HepG2 (cell line): ENCODE measurements around the gene VAPB. TPM values are rescaled to one million over a fixed set of nuclear protein-coding genes. Genes with fewer than 3 reads are reported as not detected.
A peak's percentile ranks its signal among the peaks of the same experiment; 100 is the strongest.

Source experiments
- ATAC-seq: fragments of 200-7000 bp; cut with Tn5 transposase; 3 replicates; pipeline ENCODE4 v1.9.1; 2020; ENCODE audit warnings: mild to moderate bottlenecking, moderate library complexity
- BruUV-seq: library from RNA; stranded (reverse); fragments of 400-500 nt; replicated peaks from 2 replicates; lab custom pipeline; 2021; lab: Mats Ljungman, UMichigan
- CTCF ChIA-PET: fragments of 300-600 bp; formaldehyde crosslinking; extraction: SDS; loops from one replicate; lab custom pipeline; 2021; ENCODE audit warnings: low total read pairs, inconsistent platforms, low intra/inter-chr PET ratio; lab: Yijun Ruan, JAX
- POLR2A ChIA-PET: fragments of 350-600 bp; sonication (Branson Sonifier 250); formaldehyde crosslinking; loops from one replicate; lab custom pipeline; 2020; ENCODE audit warnings: antibody characterized with exemption, inconsistent platforms; lab: Yijun Ruan, JAX
- DNase-seq: peaks from one replicate; pipeline ENCODE4 v3.0.0-alpha.2; 2015; ENCODE audit warnings: low spot score
- FAIRE-seq: peaks from 3 replicates; lab custom pipeline; 2011; peaks lifted over from hg19 to GRCh38; lab: Jason Lieb, UNC
- H2AFZ ChIP-seq: one replicate; pipeline ENCODE4 v1.6.1; 2011; ENCODE audit warnings: low read length, inconsistent platforms
- H3K27ac ChIP-seq: fragments of 300-600 bp; 3 replicates; pipeline ENCODE4 v1.8.0; 2011; ENCODE audit warnings: mixed run types, mild to moderate bottlenecking, mixed read lengths, low read length, inconsistent platforms; ENCODE audit not compliant: insufficient read depth; ENCODE audit errors: extremely low read length
- H3K27me3 ChIP-seq, 2 experiments: fragments of 200-600 bp in 1 of 2; 2 replicates in 1 of 2; 3 replicates in 1 of 2; pipeline versions ENCODE4 v1.6.0 to v1.8.0; 2011; ENCODE audit warnings: low read length in 2 of 2, mild to moderate bottlenecking in 2 of 2, moderate library complexity in 2 of 2, inconsistent platforms in 1 of 2; ENCODE audit not compliant: insufficient read depth in 2 of 2, control insufficient read depth in 1 of 2
- H3K36me3 ChIP-seq, 2 experiments: fragments of 200-600 bp in 1 of 2; replicated peaks in 1 of 2; 2 replicates in 1 of 2; 3 replicates in 1 of 2; pipeline versions ENCODE4 v1.5.1 to v1.8.0; 2011; ENCODE audit warnings: low read length in 2 of 2, inconsistent platforms in 1 of 2; ENCODE audit not compliant: insufficient read depth in 2 of 2, control insufficient read depth in 1 of 2
- H3K4me1 ChIP-seq: 2 replicates; pipeline ENCODE4 v1.5.1; 2012; ENCODE audit warnings: low read length, inconsistent platforms; ENCODE audit not compliant: insufficient read depth
- H3K4me2 ChIP-seq: 2 replicates; pipeline ENCODE4 v1.6.0; 2011; ENCODE audit warnings: low read depth, low read length, inconsistent platforms
- H3K4me3 ChIP-seq, 3 experiments: fragments of 200-600 bp in 1 of 3; sonication (generic), shearing (Covaris generic) in 1 of 3; replicated peaks in 1 of 3; 2 replicates each; pipeline ENCODE4 v1.5.1; 2011 to 2016; ENCODE audit warnings: low read length in 3 of 3, inconsistent platforms in 2 of 3, low read depth in 2 of 3, mild to moderate bottlenecking in 2 of 3, control low read depth in 1 of 3, mixed read lengths in 1 of 3; ENCODE audit not compliant: insufficient read depth in 1 of 3
- H3K79me2 ChIP-seq: one replicate; pipeline ENCODE4 v1.6.1; 2011; ENCODE audit warnings: low read length, inconsistent platforms; ENCODE audit not compliant: insufficient read depth
- H3K9ac ChIP-seq: 2 replicates; pipeline ENCODE4 v1.6.0; 2011; ENCODE audit warnings: mild to moderate bottlenecking, low read depth, low read length, inconsistent platforms; ENCODE audit not compliant: insufficient read depth
- H3K9me3 ChIP-seq: 2 replicates; pipeline ENCODE4 v1.5.1; 2012; ENCODE audit warnings: mild to moderate bottlenecking, low read length
- H4K20me1 ChIP-seq: 2 replicates; pipeline ENCODE4 v1.6.0; 2011; ENCODE audit warnings: inconsistent platforms, mild to moderate bottlenecking, low read length, moderate library complexity; ENCODE audit not compliant: insufficient read depth
- CEBPB ChIP-seq: IDR thresholded peaks from 2 replicates; pipeline ENCODE4 v1.6.1; 2011; ENCODE audit warnings: low read depth, low read length, improper control_type of control experiment, borderline replicate concordance
- EED ChIP-seq: sonication (generic); formaldehyde crosslinking; IDR thresholded peaks from 2 replicates; pipeline ENCODE4 v1.5.0; 2020; ENCODE audit warnings: mild to moderate bottlenecking, missing genetic modification reagents
- HNRNPK ChIP-seq: fragments of 200-400 bp; formaldehyde crosslinking; IDR thresholded peaks from 2 replicates; pipeline ENCODE4 v1.6.1; 2018; ENCODE audit warnings: low read length, low read depth, moderate library complexity, mild to moderate bottlenecking; ENCODE audit not compliant: poor library complexity, severe bottlenecking
- MAFK ChIP-seq, 2 experiments: IDR thresholded peaks in 1 of 2; conservative IDR thresholded peaks in 1 of 2; 2 replicates each; pipeline ENCODE4 v1.6.1; 2011; ENCODE audit warnings: improper control_type of control experiment in 2 of 2, low read length in 2 of 2
- PCBP2 ChIP-seq: fragments of 200-400 bp; formaldehyde crosslinking; optimal IDR thresholded peaks from 2 replicates; pipeline ENCODE3; 2018; ENCODE audit warnings: low read length, low read depth; ENCODE audit not compliant: poor library complexity, severe bottlenecking
- SOX5 ChIP-seq: IDR thresholded peaks from 2 replicates; pipeline ENCODE4 v1.6.1; 2016; ENCODE audit warnings: borderline replicate concordance
- ZNF530 ChIP-seq: sonication (generic); formaldehyde crosslinking; IDR thresholded peaks from 2 replicates; pipeline ENCODE4 v1.5.0; 2020; ENCODE audit warnings: low read depth, mild to moderate bottlenecking, missing genetic modification reagents
- WGBS: methylation state at CpG from one replicate; pipeline ENCODE4 v1.1.6; 2017; ENCODE audit warnings: low lambda C conversion rate; 5-methylcytosine and 5-hydroxymethylcytosine counted together
- in situ Hi-C: cut with HindIII; loops from 2 replicates; pipeline ENCODE4 v1.10.0; 2017; ENCODE audit warnings: low pct_unique_long_range_greater_than_20kb; ENCODE audit not compliant: extremely low pct_ligation_motif_present
- intact Hi-C: fragments of 100-400 bp; cut with micrococcal nuclease; formaldehyde crosslinking; loops from one replicate; pipeline ENCODE4 v1.10.0; 2022; ENCODE audit not compliant: unreplicated experiment
- polyA plus RNA-seq, 8 experiments: library from polyadenylated mRNA; depleted of rRNA in 3 of 8; stranded (reverse) in 7 of 8; unstranded in 1 of 8; fragments of >200 nt; fragmentation: Illumina TruSeq in 4 of 8; extraction: Trizol in 4 of 8; gene quantifications; 2 replicates each; pipeline versions ENCODE4 v1.2.1 to v1.2.3, GENCODE V29; 2011 to 2016; ENCODE audit warnings: low read depth in 4 of 8, missing spikeins in 1 of 8, mixed read lengths in 1 of 8; ENCODE audit not compliant: insufficient read depth in 1 of 8
- total RNA-seq, 5 experiments: library from RNA; depleted of rRNA; stranded (reverse); fragments of >200 nt; fragmentation: Illumina TruSeq; extraction: Trizol; gene quantifications; 2 replicates each; pipeline ENCODE4 v1.2.3, GENCODE V29; 2016; ENCODE audit warnings: low read depth in 1 of 5
- TF ChIP-seq, protein P1 (sequence below): IDR thresholded peaks from 2 replicates; pipeline ENCODE4 v1.6.1; 2012; ENCODE audit warnings: low read depth, low read length, improper control_type of control experiment
- TF ChIP-seq, protein P2 (sequence below): sonication (generic); formaldehyde crosslinking; IDR thresholded peaks from 2 replicates; pipeline ENCODE4 v1.4.0; 2020; ENCODE audit warnings: mild to moderate bottlenecking, missing genetic modification reagents

Gene VAPB
- total and polyA plus RNA-seq, 2 of the 13 experiments (the other 11 are each of a cell fraction or from before 2014, with no cell fraction given) = 18.6 to 48.5 TPM

DNA sequence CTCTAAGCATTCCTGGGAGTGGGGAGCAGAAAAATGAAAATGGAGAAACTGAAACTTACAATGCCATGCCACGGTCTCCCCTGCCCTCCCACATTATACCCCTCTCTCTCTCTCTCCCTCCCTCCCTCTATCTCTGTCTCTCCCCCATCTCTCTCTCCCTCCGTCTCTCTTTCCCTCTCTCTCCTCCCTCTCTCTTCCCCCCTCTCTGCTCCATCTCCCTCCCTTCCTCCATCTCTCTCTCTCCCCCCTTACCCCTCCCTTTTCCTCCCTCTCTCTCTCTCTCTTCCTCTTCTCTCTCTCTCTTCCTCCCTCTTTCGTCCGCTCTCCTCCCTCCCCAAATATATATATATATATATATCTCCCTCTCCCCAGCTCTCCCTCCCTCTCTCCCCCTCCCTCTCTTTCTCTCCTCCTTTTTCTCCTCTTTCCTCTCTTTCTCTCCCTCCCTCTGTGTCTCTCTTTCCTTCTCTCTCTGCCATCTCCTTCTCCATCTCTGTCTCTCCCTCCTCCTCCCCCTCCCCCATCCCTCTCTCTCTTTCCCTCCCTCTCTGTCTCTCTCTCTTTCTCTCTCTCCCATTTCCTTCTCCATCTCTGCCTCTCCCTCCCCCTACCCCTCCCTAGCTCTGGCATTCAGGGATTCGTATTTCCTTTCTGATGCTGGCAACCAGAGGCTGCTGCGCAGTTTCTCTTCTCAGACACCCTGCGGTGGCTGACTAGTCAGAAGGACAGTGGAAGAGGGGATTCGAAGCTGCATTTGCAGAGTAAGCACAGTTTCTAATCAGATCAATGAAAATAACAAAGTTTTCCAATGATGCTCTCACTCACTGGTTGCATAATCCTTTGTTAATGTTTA lies 13.9 kb upstream of the VAPB start:
- in situ Hi-C loops = no loop called here
- H3K4me1 ChIP-seq = peaks cover 34% of the 10 kb centered on the region
- no peaks in the 10 kb centered on the region for H3K9me3 ChIP-seq
- intact Hi-C loops = no loop called here
- H3K9ac ChIP-seq = peak overlapping the region; percentile 35; the same call in 1 of the 2 replicates
- no peaks in the 10 kb centered on the region for H4K20me1 ChIP-seq
- no peaks in the 10 kb centered on the region for H3K36me3 ChIP-seq
- no peaks in the 10 kb centered on the region for H3K27me3 ChIP-seq
- no TSS peak for BruUV-seq
- no peaks in the 10 kb centered on the region for H3K79me2 ChIP-seq
- WGBS = 56% methylated on average over 8 of the region's 8 CpGs
- ChIA-PET CTCF (no interaction called here), POLR2A (interaction anchor here (1.4 to 1.5 kb wide), 2 partner anchors 14 kb away, joined by 5 to 9 read pairs; partner anchors contain the start of gene VAPB)
- FAIRE-seq (no peak), DNase-seq (no peak), ATAC-seq (peak; percentile 17)
- H3K4me2 ChIP-seq = peak overlapping the region; percentile 67
- peak overlapping the region; percentile 71 for H2AFZ ChIP-seq
- H3K4me3 ChIP-seq = peak overlapping the region; percentile 34 to 37 (median 37); a peak in 5 of 6 replicates
- TF ChIP-seq, protein P1, sequence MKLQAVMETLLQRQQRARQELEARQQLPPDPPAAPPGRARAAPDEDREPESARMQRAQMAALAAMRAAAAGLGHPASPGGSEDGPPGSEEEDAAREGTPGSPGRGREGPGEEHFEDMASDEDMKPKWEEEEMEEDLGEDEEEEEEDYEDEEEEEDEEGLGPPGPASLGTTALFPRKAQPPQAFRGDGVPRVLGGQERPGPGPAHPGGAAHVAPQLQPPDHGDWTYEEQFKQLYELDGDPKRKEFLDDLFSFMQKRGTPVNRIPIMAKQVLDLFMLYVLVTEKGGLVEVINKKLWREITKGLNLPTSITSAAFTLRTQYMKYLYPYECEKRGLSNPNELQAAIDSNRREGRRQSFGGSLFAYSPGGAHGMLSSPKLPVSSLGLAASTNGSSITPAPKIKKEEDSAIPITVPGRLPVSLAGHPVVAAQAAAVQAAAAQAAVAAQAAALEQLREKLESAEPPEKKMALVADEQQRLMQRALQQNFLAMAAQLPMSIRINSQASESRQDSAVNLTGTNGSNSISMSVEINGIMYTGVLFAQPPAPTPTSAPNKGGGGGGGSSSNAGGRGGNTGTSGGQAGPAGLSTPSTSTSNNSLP = 0 out of 2 replicates have a peak, but pooled peaks have one; percentile 44
- TF ChIP-seq SOX5 (peak; percentile 30; the same call in 1 of the 2 replicates), PCBP2 (peak; percentile 65), ZNF530 (CRISPR knock-in tag) (no peak), MAFK (conservative IDR thresholded peaks at IDR 0.05 in 1 of 2, IDR thresholded peaks at IDR 0.05 in 1 of 2; ENCODE audit: low read length in 2 of 2) (peak in 1 of 2 experiments; percentile 16; a peak in 1 of 4 replicates), HNRNPK (peak; percentile 60), EED (CRISPR knock-in tag) (0 out of 2 replicates have a peak, but pooled peaks have one; percentile 8), CEBPB (peak; percentile 83; the same call in 1 of the 2 replicates)
- TF ChIP-seq, protein P2, sequence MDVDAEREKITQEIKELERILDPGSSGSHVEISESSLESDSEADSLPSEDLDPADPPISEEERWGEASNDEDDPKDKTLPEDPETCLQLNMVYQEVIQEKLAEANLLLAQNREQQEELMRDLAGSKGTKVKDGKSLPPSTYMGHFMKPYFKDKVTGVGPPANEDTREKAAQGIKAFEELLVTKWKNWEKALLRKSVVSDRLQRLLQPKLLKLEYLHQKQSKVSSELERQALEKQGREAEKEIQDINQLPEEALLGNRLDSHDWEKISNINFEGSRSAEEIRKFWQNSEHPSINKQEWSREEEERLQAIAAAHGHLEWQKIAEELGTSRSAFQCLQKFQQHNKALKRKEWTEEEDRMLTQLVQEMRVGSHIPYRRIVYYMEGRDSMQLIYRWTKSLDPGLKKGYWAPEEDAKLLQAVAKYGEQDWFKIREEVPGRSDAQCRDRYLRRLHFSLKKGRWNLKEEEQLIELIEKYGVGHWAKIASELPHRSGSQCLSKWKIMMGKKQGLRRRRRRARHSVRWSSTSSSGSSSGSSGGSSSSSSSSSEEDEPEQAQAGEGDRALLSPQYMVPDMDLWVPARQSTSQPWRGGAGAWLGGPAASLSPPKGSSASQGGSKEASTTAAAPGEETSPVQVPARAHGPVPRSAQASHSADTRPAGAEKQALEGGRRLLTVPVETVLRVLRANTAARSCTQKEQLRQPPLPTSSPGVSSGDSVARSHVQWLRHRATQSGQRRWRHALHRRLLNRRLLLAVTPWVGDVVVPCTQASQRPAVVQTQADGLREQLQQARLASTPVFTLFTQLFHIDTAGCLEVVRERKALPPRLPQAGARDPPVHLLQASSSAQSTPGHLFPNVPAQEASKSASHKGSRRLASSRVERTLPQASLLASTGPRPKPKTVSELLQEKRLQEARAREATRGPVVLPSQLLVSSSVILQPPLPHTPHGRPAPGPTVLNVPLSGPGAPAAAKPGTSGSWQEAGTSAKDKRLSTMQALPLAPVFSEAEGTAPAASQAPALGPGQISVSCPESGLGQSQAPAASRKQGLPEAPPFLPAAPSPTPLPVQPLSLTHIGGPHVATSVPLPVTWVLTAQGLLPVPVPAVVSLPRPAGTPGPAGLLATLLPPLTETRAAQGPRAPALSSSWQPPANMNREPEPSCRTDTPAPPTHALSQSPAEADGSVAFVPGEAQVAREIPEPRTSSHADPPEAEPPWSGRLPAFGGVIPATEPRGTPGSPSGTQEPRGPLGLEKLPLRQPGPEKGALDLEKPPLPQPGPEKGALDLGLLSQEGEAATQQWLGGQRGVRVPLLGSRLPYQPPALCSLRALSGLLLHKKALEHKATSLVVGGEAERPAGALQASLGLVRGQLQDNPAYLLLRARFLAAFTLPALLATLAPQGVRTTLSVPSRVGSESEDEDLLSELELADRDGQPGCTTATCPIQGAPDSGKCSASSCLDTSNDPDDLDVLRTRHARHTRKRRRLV (CRISPR knock-in tag) = no peak
- H3K27ac ChIP-seq = no peak overlapping the region
